ENCODE measurements around the gene NTRK3.

NTRK3 gene

GRCh38 chr15:88187195-88187594 is 69.3 kb downstream of the NTRK3 start:
- H2AFZ ChIP-seq (ENCODE audit: insufficient read depth, low read length, poor library complexity), result no peak overlapping the region
- no peak overlapping the region for H3K27ac ChIP-seq (ENCODE audit: low read depth, low read length)
- H3K4me2 ChIP-seq (ENCODE audit: low read length), result no peak overlapping the region
- H3K9ac ChIP-seq (ENCODE audit: low read length), result no peak overlapping the region
- no peaks in the 10 kb centered on the region for H3K9me3 ChIP-seq (ENCODE audit: insufficient read depth, low read depth, low read length)
- H3K36me3 ChIP-seq (ENCODE audit: control insufficient read depth in 1 of 2, insufficient read depth in 2 of 2, low read length in 2 of 2), result no peaks in the 10 kb centered on the region
- no peak overlapping the region for H2BK12ac ChIP-seq (ENCODE audit: low read length)
- no peak overlapping the region for H3K4ac ChIP-seq (ENCODE audit: low read depth, low read length)
- H3K27me3 ChIP-seq (ENCODE audit: insufficient read depth, low read length), result no peaks in the 10 kb centered on the region
- DNase-seq, result no peak
- no peak overlapping the region for H3K18ac ChIP-seq (ENCODE audit: low read length)
- no peak overlapping the region for H2BK120ac ChIP-seq (ENCODE audit: insufficient read depth, low read length, poor library complexity)
- no peak overlapping the region for H4K12ac ChIP-seq (ENCODE audit: low read depth, low read length)
- no peak overlapping the region for H4K8ac ChIP-seq (ENCODE audit: low read depth, low read length)
- no peak overlapping the region for H2AK5ac ChIP-seq (ENCODE audit: low read length)
- no peaks in the 10 kb centered on the region for H3K79me2 ChIP-seq (ENCODE audit: control insufficient read depth, insufficient read depth, low read length, poor library complexity)
- H3K79me1 ChIP-seq (ENCODE audit: low read length), result no peaks in the 10 kb centered on the region
- no peak overlapping the region for H2BK5ac ChIP-seq (ENCODE audit: low read depth, low read length, poor library complexity)
- H3K14ac ChIP-seq (ENCODE audit: low read length), result no peak overlapping the region
- WGBS (ENCODE audit: extremely low coverage, insufficient coverage, insufficient read length), result no CpG with 5 or more reads among the region's 5 CpGs
- H3K23ac ChIP-seq (ENCODE audit: low read length), result no peak overlapping the region
- no peak overlapping the region for H4K91ac ChIP-seq (ENCODE audit: low read depth, low read length)
- H3K4me1 ChIP-seq (ENCODE audit: control insufficient read depth in 1 of 2, insufficient read depth in 2 of 2, low read length in 2 of 2), result no peaks in the 10 kb centered on the region
- H3K4me3 ChIP-seq (ENCODE audit: low read depth, low read length), result no peak overlapping the region

- WGBS (ENCODE audit: extremely low coverage, insufficient coverage, insufficient read length), result no CpG with 5 or more reads among the region's 3 CpGs
- Histone ChIP-seq H3K4me1 (ENCODE audit: control insufficient read depth in 1 of 2, insufficient read depth in 2 of 2, low read length in 2 of 2) (no peaks in the 10 kb centered on the region), H3K4me3 (ENCODE audit: low read depth, low read length) (no peak overlapping the region), H3K4me2 (ENCODE audit: low read length) (no peak overlapping the region), H3K27me3 (ENCODE audit: insufficient read depth, low read length) (no peaks in the 10 kb centered on the region), H2BK5ac (ENCODE audit: low read depth, low read length, poor library complexity) (no peak overlapping the region), H3K79me2 (ENCODE audit: control insufficient read depth, insufficient read depth, low read length, poor library complexity) (no peaks in the 10 kb centered on the region), H3K23ac (ENCODE audit: low read length) (no peak overlapping the region), H2BK120ac (ENCODE audit: insufficient read depth, low read length, poor library complexity) (no peak overlapping the region), H4K8ac (ENCODE audit: low read depth, low read length) (no peak overlapping the region), H3K18ac (ENCODE audit: low read length) (no peak overlapping the region), H3K36me3 (ENCODE audit: control insufficient read depth in 1 of 2, insufficient read depth in 2 of 2, low read length in 2 of 2) (no peaks in the 10 kb centered on the region), H2AK5ac (ENCODE audit: low read length) (no peak overlapping the region), H4K91ac (ENCODE audit: low read depth, low read length) (no peak overlapping the region), H4K12ac (ENCODE audit: low read depth, low read length) (no peak overlapping the region), H3K9me3 (ENCODE audit: insufficient read depth, low read depth, low read length) (no peaks in the 10 kb centered on the region), H3K27ac (ENCODE audit: low read depth, low read length) (no peak overlapping the region), H3K9ac (ENCODE audit: low read length) (no peak overlapping the region), H3K4ac (ENCODE audit: low read depth, low read length) (no peak overlapping the region), H2BK12ac (ENCODE audit: low read length) (no peak overlapping the region), H3K79me1 (ENCODE audit: low read length) (no peaks in the 10 kb centered on the region), H2AFZ (ENCODE audit: insufficient read depth, low read length, poor library complexity) (no peak overlapping the region), H3K14ac (ENCODE audit: low read length) (no peak overlapping the region)
- DNase-seq, result no peak
These were observed 71.0 kb downstream of the NTRK3 start for GRCh38 chr15:88185584-88185983.

GRCh38 chr15:88181613-88182012 is 74.9 kb downstream of the NTRK3 start:
- no peak overlapping the region for H4K91ac ChIP-seq (ENCODE audit: low read depth, low read length)
- no peak overlapping the region for H4K8ac ChIP-seq (ENCODE audit: low read depth, low read length)
- no peaks in the 10 kb centered on the region for H3K4me1 ChIP-seq (ENCODE audit: control insufficient read depth in 1 of 2, insufficient read depth in 2 of 2, low read length in 2 of 2)
- H2BK120ac ChIP-seq (ENCODE audit: insufficient read depth, low read length, poor library complexity), result no peak overlapping the region
- no peak overlapping the region for H3K27ac ChIP-seq (ENCODE audit: low read depth, low read length)
- H3K79me2 ChIP-seq (ENCODE audit: control insufficient read depth, insufficient read depth, low read length, poor library complexity), result no peaks in the 10 kb centered on the region
- no peak overlapping the region for H3K14ac ChIP-seq (ENCODE audit: low read length)
- H2BK12ac ChIP-seq (ENCODE audit: low read length), result no peak overlapping the region
- H3K23ac ChIP-seq (ENCODE audit: low read length), result no peak overlapping the region
- no peak for DNase-seq
- H3K4ac ChIP-seq (ENCODE audit: low read depth, low read length), result no peak overlapping the region
- no peak overlapping the region for H3K4me2 ChIP-seq (ENCODE audit: low read length)
- H3K4me3 ChIP-seq (ENCODE audit: low read depth, low read length), result no peak overlapping the region
- no peak overlapping the region for H2AFZ ChIP-seq (ENCODE audit: insufficient read depth, low read length, poor library complexity)
- no peaks in the 10 kb centered on the region for H3K27me3 ChIP-seq (ENCODE audit: insufficient read depth, low read length)
- no peak overlapping the region for H4K12ac ChIP-seq (ENCODE audit: low read depth, low read length)
- WGBS (ENCODE audit: extremely low coverage, insufficient coverage, insufficient read length), result no CpG with 5 or more reads among the region's 6 CpGs
- no peak overlapping the region for H3K9ac ChIP-seq (ENCODE audit: low read length)
- H2AK5ac ChIP-seq (ENCODE audit: low read length), result no peak overlapping the region
- H3K18ac ChIP-seq (ENCODE audit: low read length), result no peak overlapping the region
- no peaks in the 10 kb centered on the region for H3K79me1 ChIP-seq (ENCODE audit: low read length)
- H2BK5ac ChIP-seq (ENCODE audit: low read depth, low read length, poor library complexity), result no peak overlapping the region
- no peaks in the 10 kb centered on the region for H3K9me3 ChIP-seq (ENCODE audit: insufficient read depth, low read depth, low read length)
- H3K36me3 ChIP-seq (ENCODE audit: control insufficient read depth in 1 of 2, insufficient read depth in 2 of 2, low read length in 2 of 2), result no peaks in the 10 kb centered on the region

GRCh38 chr15:88179562-88179961 is 77.0 kb downstream of the NTRK3 start:
- Histone ChIP-seq H4K91ac (ENCODE audit: low read depth, low read length) (no peak overlapping the region), H3K79me1 (ENCODE audit: low read length) (no peaks in the 10 kb centered on the region), H2AK5ac (ENCODE audit: low read length) (no peak overlapping the region), H3K23ac (ENCODE audit: low read length) (no peak overlapping the region), H3K27me3 (ENCODE audit: insufficient read depth, low read length) (no peaks in the 10 kb centered on the region), H3K14ac (ENCODE audit: low read length) (no peak overlapping the region), H3K4ac (ENCODE audit: low read depth, low read length) (no peak overlapping the region), H2AFZ (ENCODE audit: insufficient read depth, low read length, poor library complexity) (no peak overlapping the region), H3K36me3 (ENCODE audit: control insufficient read depth in 1 of 2, insufficient read depth in 2 of 2, low read length in 2 of 2) (no peaks in the 10 kb centered on the region), H3K79me2 (ENCODE audit: control insufficient read depth, insufficient read depth, low read length, poor library complexity) (no peaks in the 10 kb centered on the region), H3K9me3 (ENCODE audit: insufficient read depth, low read depth, low read length) (no peaks in the 10 kb centered on the region), H4K12ac (ENCODE audit: low read depth, low read length) (no peak overlapping the region), H2BK120ac (ENCODE audit: insufficient read depth, low read length, poor library complexity) (no peak overlapping the region), H4K8ac (ENCODE audit: low read depth, low read length) (no peak overlapping the region), H2BK12ac (ENCODE audit: low read length) (no peak overlapping the region), H3K4me3 (ENCODE audit: low read depth, low read length) (no peak overlapping the region), H3K27ac (ENCODE audit: low read depth, low read length) (no peak overlapping the region), H3K4me1 (ENCODE audit: control insufficient read depth in 1 of 2, insufficient read depth in 2 of 2, low read length in 2 of 2) (no peaks in the 10 kb centered on the region), H3K18ac (ENCODE audit: low read length) (no peak overlapping the region), H2BK5ac (ENCODE audit: low read depth, low read length, poor library complexity) (no peak overlapping the region), H3K9ac (ENCODE audit: low read length) (no peak overlapping the region), H3K4me2 (ENCODE audit: low read length) (no peak overlapping the region)
- DNase-seq, result no peak
- WGBS (ENCODE audit: extremely low coverage, insufficient coverage, insufficient read length), result no CpG with 5 or more reads among the region's 3 CpGs

All from trophoblast cell (in vitro differentiated cells and primary cell).